GM13976 (cell line): Measurements from ENCODE around the gene LILRA2.
"Not testable (repeated sequence)": the region's sequence is repeated elsewhere in the genome, so short reads cannot be mapped to it uniquely, and the experiment has no call there.

ENCODE experiments used
- DNase-seq: peaks from one replicate; pipeline ENCODE4 v3.0.0; 2012; ENCODE audit warnings: low spot score
- CTCF ChIP-seq: IDR thresholded peaks from 2 replicates; pipeline ENCODE4 v1.5.1; 2012; ENCODE audit warnings: borderline replicate concordance, mild to moderate bottlenecking; ENCODE audit not compliant: insufficient read depth; ENCODE audit errors: extremely low read depth, missing control alignments, control extremely low read depth
- in situ Hi-C: fragments of 300-500 bp; cut with MboI; formaldehyde crosslinking; loops from one replicate; pipeline ENCODE4 v1.12.0; 2022; ENCODE audit warnings: low sequenced_read_pairs, mixed read lengths, inconsistent platforms; ENCODE audit not compliant: unreplicated experiment

The LILRA2 gene

GRCh38 chr19:54612428-54612827 lies 38.8 kb downstream of the LILRA2 start:
- TF ChIP-seq CTCF = no peak
- in situ Hi-C loops = no loop called here
- no peak for DNase-seq

GRCh38 chr19:54614726-54615125 lies 41.1 kb downstream of the LILRA2 start:
- no peak for TF ChIP-seq CTCF
- in situ Hi-C loops = no loop called here
- DNase-seq = no peak

- DNase-seq = no peak
- no peak for TF ChIP-seq CTCF
- in situ Hi-C loops = no loop called here
Measured at GRCh38 chr19:54616057-54616456, 42.5 kb downstream of the LILRA2 start.

GRCh38 chr19:54616821-54617560 lies 43.4 kb downstream of the LILRA2 start:
- peak; percentile 54 for DNase-seq
- in situ Hi-C loops = no loop called here
- TF ChIP-seq CTCF = no peak

- DNase-seq = no peak
- in situ Hi-C loops = no loop called here
- no peak for TF ChIP-seq CTCF
Measured at GRCh38 chr19:54620464-54620863, 46.9 kb downstream of the LILRA2 start.

- TF ChIP-seq CTCF = no peak
- in situ Hi-C loops = no loop called here
- DNase-seq = no peak
Measured at GRCh38 chr19:54622431-54622830, 48.8 kb downstream of the LILRA2 start.

- in situ Hi-C loops, DNase-seq: not testable (repeated sequence)
Measured at GRCh38 chr19:54624234-54624633, 50.6 kb downstream of the LILRA2 start.

GRCh38 chr19:54624934-54625730 lies 51.5 kb downstream of the LILRA2 start:
- in situ Hi-C loops = not testable (repeated sequence)

More at GRCh38 chr19:54624934-54625730, 51.5 kb downstream of the LILRA2 start:
- not testable (repeated sequence) for DNase-seq
